GM12801 (cell line): ENCODE measurements around the gene MRM1.

Experiments
- TF ChIP-seq, protein P1 (sequence below): IDR thresholded peaks from one replicate; pipeline ENCODE4 v1.5.1; 2011; ENCODE audit warnings: control low read depth; ENCODE audit not compliant: insufficient read length; ENCODE audit errors: extremely low read depth

MRM1 gene, protein sequence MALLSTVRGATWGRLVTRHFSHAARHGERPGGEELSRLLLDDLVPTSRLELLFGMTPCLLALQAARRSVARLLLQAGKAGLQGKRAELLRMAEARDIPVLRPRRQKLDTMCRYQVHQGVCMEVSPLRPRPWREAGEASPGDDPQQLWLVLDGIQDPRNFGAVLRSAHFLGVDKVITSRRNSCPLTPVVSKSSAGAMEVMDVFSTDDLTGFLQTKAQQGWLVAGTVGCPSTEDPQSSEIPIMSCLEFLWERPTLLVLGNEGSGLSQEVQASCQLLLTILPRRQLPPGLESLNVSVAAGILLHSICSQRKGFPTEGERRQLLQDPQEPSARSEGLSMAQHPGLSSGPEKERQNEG

GRCh38 chr17:36601303-36602029 lies at the start of gene MRM1:
TSS of gene MRM1 (plus strand) at chr17:36601583. CDS start at chr17:36601811, 228 bp downstream.
- TF ChIP-seq, protein P1, sequence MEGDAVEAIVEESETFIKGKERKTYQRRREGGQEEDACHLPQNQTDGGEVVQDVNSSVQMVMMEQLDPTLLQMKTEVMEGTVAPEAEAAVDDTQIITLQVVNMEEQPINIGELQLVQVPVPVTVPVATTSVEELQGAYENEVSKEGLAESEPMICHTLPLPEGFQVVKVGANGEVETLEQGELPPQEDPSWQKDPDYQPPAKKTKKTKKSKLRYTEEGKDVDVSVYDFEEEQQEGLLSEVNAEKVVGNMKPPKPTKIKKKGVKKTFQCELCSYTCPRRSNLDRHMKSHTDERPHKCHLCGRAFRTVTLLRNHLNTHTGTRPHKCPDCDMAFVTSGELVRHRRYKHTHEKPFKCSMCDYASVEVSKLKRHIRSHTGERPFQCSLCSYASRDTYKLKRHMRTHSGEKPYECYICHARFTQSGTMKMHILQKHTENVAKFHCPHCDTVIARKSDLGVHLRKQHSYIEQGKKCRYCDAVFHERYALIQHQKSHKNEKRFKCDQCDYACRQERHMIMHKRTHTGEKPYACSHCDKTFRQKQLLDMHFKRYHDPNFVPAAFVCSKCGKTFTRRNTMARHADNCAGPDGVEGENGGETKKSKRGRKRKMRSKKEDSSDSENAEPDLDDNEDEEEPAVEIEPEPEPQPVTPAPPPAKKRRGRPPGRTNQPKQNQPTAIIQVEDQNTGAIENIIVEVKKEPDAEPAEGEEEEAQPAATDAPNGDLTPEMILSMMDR = no peak

GRCh38 chr17:36553459-36553858 lies 47.9 kb upstream of the MRM1 start:
- TF ChIP-seq, protein P1 = no peak

DNA sequence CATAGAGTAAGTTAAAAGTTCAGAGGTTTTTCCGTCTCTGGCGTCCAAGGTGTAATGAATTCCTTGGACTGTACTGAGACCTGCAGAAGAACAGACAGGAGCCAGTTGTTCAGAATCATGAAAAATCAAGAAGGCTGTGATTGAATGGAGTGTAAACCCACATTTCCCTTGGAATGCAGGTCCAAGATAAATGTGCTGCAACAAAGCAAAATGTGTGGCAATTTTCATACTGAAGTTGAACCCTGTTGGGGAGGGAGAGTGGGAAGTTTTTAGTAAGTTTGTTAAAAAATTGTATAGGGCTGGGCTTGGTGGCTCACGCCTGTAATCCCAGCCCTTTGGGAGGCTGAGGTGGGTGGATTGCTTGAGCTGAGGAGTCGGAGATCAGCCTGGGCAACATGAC lies 35.3 kb upstream of the MRM1 start:
- TF ChIP-seq, protein P1 = no peak

DNA sequence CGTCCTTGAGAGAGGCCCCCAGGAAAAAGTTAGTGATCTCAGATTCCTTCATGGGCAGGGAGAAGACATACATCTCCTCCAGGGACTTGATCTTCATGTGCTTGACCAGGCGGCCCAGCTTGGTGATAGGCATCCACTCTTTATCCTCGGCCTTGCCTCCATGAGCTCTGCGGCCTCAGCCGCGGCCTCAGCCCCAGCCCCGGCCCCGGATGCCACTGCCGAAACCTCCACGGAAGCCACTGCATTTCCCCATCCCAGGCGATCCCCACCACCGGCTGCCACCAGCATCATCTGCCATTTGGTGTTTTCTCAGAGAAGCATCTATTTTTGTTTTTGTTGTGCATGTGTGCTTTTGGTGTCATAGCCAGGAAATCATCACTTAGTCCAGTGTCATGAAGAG lies 26.4 kb upstream of the MRM1 start:
- TF ChIP-seq, protein P1 = no peak

DNA sequence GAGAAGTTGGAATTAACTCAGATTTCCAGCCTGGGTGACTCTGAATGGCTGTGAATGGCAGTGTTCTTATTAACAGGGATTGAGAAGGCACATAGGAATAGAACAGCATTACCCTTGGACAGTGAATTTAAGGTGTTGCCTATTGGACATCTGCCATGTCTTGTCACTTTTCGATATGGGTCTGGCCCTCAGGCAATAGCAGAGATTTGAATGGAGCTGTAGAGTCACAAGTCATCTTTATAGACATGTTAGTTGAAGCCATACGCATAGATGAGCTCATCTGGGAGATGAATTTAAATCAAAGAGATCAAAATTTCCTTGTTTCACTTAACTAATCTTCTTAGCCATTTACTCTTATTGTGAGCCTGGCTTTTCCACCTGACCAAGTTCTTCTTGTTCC lies 24.6 kb upstream of the MRM1 start:
- TF ChIP-seq, protein P1 = no peak

DNA sequence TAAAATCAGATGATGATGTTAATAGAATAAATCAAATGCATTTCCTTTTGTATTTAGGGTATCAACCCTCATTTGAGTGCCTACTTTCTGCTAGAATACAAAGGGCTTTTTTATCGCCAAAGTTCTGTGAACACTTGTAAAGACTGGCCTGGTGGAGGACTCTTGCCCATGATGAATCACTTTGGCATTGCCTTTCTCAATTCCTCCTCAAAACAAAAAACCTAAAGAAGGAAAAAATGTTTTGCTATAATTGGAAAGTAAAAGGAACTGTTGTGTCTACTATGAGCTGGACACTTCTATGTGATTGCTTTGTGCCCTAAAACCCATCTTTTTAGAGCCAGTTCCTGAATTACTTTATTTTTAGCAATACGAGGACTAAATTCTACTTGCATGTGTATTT lies 22.7 kb upstream of the MRM1 start:
- TF ChIP-seq, protein P1 = no peak

- TF ChIP-seq, protein P1 = no peak
Observed at GRCh38 chr17:36583787-36584186, 17.6 kb upstream of the MRM1 start.
